ENCODE results near the gene ANKRD55.

- no peak for TF ChIP-seq MAX (IDR thresholded peaks at IDR 0.05; ENCODE audit: low read depth)
- no peak for TF ChIP-seq POLR2AphosphoS5 (IDR thresholded peaks at IDR 0.05; ENCODE audit: low read depth, low read length)
- no peak for TF ChIP-seq CTCF (IDR thresholded peaks at IDR 0.05)
- TF ChIP-seq RCOR1 (IDR thresholded peaks at IDR 0.05; ENCODE audit: low read length), result no peak
- no peak for TF ChIP-seq USF1 (IDR thresholded peaks at IDR 0.05; ENCODE audit: borderline replicate concordance, low read depth)
- TF ChIP-seq REST (IDR thresholded peaks at IDR 0.05; ENCODE audit: low read depth, low read length), result no peak
- TF ChIP-seq TAF1 (IDR thresholded peaks at IDR 0.05; ENCODE audit: borderline replicate concordance, low read depth, low read length), result no peak
Observed at GRCh38 chr5:56228631-56229030, 4.5 kb downstream of the ANKRD55 start.
